ENCODE measurements around the gene TRIM6.

DNA sequence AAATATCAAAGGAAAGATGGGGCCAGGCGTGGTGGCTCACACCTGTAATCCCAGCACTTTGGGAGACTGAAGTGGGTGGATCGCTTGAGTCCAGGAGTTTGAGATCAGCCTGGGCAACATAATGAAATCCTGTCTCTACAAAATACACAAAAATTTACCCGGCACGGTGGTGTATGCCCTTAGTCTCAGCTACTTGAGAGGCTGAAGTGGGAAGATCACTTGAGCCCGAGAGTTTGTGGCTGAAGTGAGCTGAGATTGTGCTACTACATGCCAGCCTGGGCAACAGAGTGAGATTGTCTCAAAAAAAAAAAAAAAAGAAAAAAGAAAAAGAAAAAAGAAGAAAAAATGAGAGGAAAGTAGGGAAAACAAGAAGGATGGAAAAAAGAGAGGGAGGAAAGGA is 3.8 kb upstream of the TRIM6 start:
- TF ChIP-seq CHD2 (IDR thresholded peaks at IDR 0.05; ENCODE audit: low read length, partially characterized antibody), result no peak
- no peak for TF ChIP-seq SMC3 (IDR thresholded peaks at IDR 0.05)
- TF ChIP-seq, protein P1, sequence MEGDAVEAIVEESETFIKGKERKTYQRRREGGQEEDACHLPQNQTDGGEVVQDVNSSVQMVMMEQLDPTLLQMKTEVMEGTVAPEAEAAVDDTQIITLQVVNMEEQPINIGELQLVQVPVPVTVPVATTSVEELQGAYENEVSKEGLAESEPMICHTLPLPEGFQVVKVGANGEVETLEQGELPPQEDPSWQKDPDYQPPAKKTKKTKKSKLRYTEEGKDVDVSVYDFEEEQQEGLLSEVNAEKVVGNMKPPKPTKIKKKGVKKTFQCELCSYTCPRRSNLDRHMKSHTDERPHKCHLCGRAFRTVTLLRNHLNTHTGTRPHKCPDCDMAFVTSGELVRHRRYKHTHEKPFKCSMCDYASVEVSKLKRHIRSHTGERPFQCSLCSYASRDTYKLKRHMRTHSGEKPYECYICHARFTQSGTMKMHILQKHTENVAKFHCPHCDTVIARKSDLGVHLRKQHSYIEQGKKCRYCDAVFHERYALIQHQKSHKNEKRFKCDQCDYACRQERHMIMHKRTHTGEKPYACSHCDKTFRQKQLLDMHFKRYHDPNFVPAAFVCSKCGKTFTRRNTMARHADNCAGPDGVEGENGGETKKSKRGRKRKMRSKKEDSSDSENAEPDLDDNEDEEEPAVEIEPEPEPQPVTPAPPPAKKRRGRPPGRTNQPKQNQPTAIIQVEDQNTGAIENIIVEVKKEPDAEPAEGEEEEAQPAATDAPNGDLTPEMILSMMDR (IDR thresholded peaks at IDR 0.05), result no peak
- TF ChIP-seq RFX5 (IDR thresholded peaks at IDR 0.05), result no peak
- TF ChIP-seq POLR2AphosphoS2 (conservative IDR thresholded peaks at IDR 0.05; ENCODE audit: low read length), result no peak
- no peak for TF ChIP-seq KDM5A (IDR thresholded peaks at IDR 0.05)
- TF ChIP-seq EP300 (IDR thresholded peaks at IDR 0.05), result no peak
- no peak for TF ChIP-seq REST (IDR thresholded peaks at IDR 0.05)
- TF ChIP-seq RARB (CRISPR knock-in tag; IDR thresholded peaks at IDR 0.05), result no peak
- TF ChIP-seq JUNB (IDR thresholded peaks at IDR 0.05), result no peak
